Tibial nerve (tissue), 4 donors: ENCODE data around the gene ZBED6. TPM values are rescaled to one million over a fixed set of nuclear protein-coding genes. Genes with fewer than 3 reads are reported as not detected.

ENCODE experiments used
- DNase-seq, 2 donors: peaks; one replicate each; pipeline ENCODE4 v3.0.0-alpha.2; 2019; ENCODE audit warnings: low spot score in 2 of 2
- H3K27ac ChIP-seq, 4 donors: fragments of 200-600 bp; sonication (generic) in 3 of 4; one replicate each; pipeline ENCODE4 v1.5.1; 2017 to 2019; ENCODE audit warnings: mild to moderate bottlenecking in 1 of 4
- H3K27me3 ChIP-seq, 2 donors: fragments of 200-600 bp; sonication (generic) in 1 of 2; one replicate each; pipeline versions ENCODE4 v1.5.1 to v1.6.0; 2017 to 2019
- H3K36me3 ChIP-seq, 3 donors: fragments of 200-600 bp; sonication (generic); one replicate each; pipeline ENCODE4 v1.5.1; 2018 to 2019
- H3K4me1 ChIP-seq, 4 donors: fragments of 200-600 bp; sonication (generic) in 3 of 4; one replicate each; pipeline ENCODE4 v1.5.1; 2017 to 2019
- H3K4me3 ChIP-seq, 4 donors: fragments of 200-600 bp; sonication (generic) in 3 of 4; one replicate each; pipeline ENCODE4 v1.5.1; 2017 to 2019; ENCODE audit warnings: mild to moderate bottlenecking in 1 of 4, moderate library complexity in 1 of 4
- H3K9me3 ChIP-seq, 4 donors: fragments of 200-600 bp; sonication (generic) in 3 of 4; one replicate each; pipeline ENCODE4 v1.5.1; 2017 to 2019
- EP300 ChIP-seq, 2 donors: sonication (generic); formaldehyde crosslinking; IDR thresholded peaks; one replicate each; pipeline ENCODE4 v1.6.1; 2017; ENCODE audit warnings: antibody characterized with exemption in 2 of 2, mild to moderate bottlenecking in 1 of 2
- POLR2A ChIP-seq, 2 donors: fragments of 450-650 bp; IDR thresholded peaks; one replicate each; pipeline ENCODE4 v1.6.1; 2017; ENCODE audit warnings: antibody characterized with exemption in 2 of 2, mild to moderate bottlenecking in 2 of 2, moderate library complexity in 2 of 2
- WGBS, 2 donors: methylation state at CpG; one replicate each; pipeline ENCODE4 v1.1.5; 2018; 5-methylcytosine and 5-hydroxymethylcytosine counted together
- total RNA-seq, 4 donors: library from RNA; depleted of rRNA; stranded (reverse); fragments of >200 nt; gene quantifications; one replicate each; pipeline ENCODE4 v1.1.0, GENCODE V29; 2016
- TF ChIP-seq, protein P1 (sequence below), 5 experiments: fragments of 200-600 bp in 3 of 5; fragments of 450-650 bp in 2 of 5; sonication (generic) in 3 of 5; IDR thresholded peaks; one replicate each; pipeline ENCODE4 v1.5.1; 2016 to 2019; ENCODE audit warnings: antibody characterized with exemption in 5 of 5, mild to moderate bottlenecking in 3 of 5, moderate library complexity in 2 of 5

The ZBED6 gene
- total RNA-seq, 4 donors from 2014 or later, result 21.4 to 31.4 (median 24.7) TPM

GRCh38 chr1:203765029-203765837, 30.2 kb upstream of the ZBED6 start, which contains the start of gene LAX1:
Gene LAX1, plus strand, starts transcription at chr1:203765183. Its CDS starts 383 bp downstream, at chr1:203765566.
- 71 to 77% methylated on average over 16 of the region's 16 CpGs for WGBS, 2 donors
- Histone ChIP-seq H3K36me3 (no peaks in the 10 kb centered on the region), H3K27ac (peak within 1 kb of the TSS in 1 of 4 donors; percentile 75), H3K27me3 (no peaks in the 10 kb centered on the region), H3K9me3 (no peaks in the 10 kb centered on the region), H3K4me1 (peaks cover 0 to 8% (median 0%) of the 10 kb centered on the region in 4 donors), H3K4me3 (peak within 1 kb of the TSS in 2 of 4 donors; percentile 0 to 34)
- TF ChIP-seq EP300 (IDR thresholded peaks at IDR 0.05), result no peak
- TF ChIP-seq, protein P1, sequence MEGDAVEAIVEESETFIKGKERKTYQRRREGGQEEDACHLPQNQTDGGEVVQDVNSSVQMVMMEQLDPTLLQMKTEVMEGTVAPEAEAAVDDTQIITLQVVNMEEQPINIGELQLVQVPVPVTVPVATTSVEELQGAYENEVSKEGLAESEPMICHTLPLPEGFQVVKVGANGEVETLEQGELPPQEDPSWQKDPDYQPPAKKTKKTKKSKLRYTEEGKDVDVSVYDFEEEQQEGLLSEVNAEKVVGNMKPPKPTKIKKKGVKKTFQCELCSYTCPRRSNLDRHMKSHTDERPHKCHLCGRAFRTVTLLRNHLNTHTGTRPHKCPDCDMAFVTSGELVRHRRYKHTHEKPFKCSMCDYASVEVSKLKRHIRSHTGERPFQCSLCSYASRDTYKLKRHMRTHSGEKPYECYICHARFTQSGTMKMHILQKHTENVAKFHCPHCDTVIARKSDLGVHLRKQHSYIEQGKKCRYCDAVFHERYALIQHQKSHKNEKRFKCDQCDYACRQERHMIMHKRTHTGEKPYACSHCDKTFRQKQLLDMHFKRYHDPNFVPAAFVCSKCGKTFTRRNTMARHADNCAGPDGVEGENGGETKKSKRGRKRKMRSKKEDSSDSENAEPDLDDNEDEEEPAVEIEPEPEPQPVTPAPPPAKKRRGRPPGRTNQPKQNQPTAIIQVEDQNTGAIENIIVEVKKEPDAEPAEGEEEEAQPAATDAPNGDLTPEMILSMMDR (IDR thresholded peaks at IDR 0.05), result no peak
- TF ChIP-seq POLR2A (IDR thresholded peaks at IDR 0.05), result no peak
- DNase-seq, result no peak

GRCh38 chr1:203768256-203768655, 27.2 kb upstream of the ZBED6 start:
- Histone ChIP-seq H3K4me1 (peaks cover 0 to 8% (median 0%) of the 10 kb centered on the region in 4 donors), H3K4me3 (no peak overlapping the region), H3K27ac (no peak overlapping the region), H3K36me3 (no peaks in the 10 kb centered on the region), H3K27me3 (no peaks in the 10 kb centered on the region), H3K9me3 (no peaks in the 10 kb centered on the region)
- TF ChIP-seq, protein P1 (IDR thresholded peaks at IDR 0.05), result no peak
- TF ChIP-seq POLR2A (IDR thresholded peaks at IDR 0.05) (no peak), EP300 (IDR thresholded peaks at IDR 0.05) (no peak)
- no peak for DNase-seq
- WGBS, 2 donors, result 82 to 83% methylated on average over 6 of the region's 6 CpGs

- Histone ChIP-seq H3K4me3 (peak overlapping the region in 1 of 4 donors; percentile 15), H3K36me3 (no peaks in the 10 kb centered on the region), H3K4me1 (peaks cover 0 to 8% (median 0%) of the 10 kb centered on the region in 4 donors), H3K9me3 (no peaks in the 10 kb centered on the region), H3K27me3 (no peaks in the 10 kb centered on the region), H3K27ac (peak overlapping the region in 1 of 4 donors; percentile 50)
- TF ChIP-seq EP300 (IDR thresholded peaks at IDR 0.05), result peak in 1 of 2 donors; percentile 60
- no peak for TF ChIP-seq POLR2A (IDR thresholded peaks at IDR 0.05)
- peak; percentile 35 to 58 for DNase-seq
- 38 to 44% methylated on average over 14 to 15 of the region's 15 CpGs for WGBS, 2 donors
Observed at GRCh38 chr1:203769505-203770343, 25.7 kb upstream of the ZBED6 start.

- DNase-seq, result no peak
- WGBS, 2 donors, result 74 to 82% methylated on average over 7 of the region's 7 CpGs
- Histone ChIP-seq H3K4me3 (no peak overlapping the region), H3K9me3 (no peaks in the 10 kb centered on the region), H3K27ac (no peak overlapping the region), H3K36me3 (no peaks in the 10 kb centered on the region), H3K4me1 (peaks cover 0 to 8% (median 0%) of the 10 kb centered on the region in 4 donors), H3K27me3 (no peaks in the 10 kb centered on the region)
- no peak for TF ChIP-seq POLR2A (IDR thresholded peaks at IDR 0.05)
- no peak for TF ChIP-seq EP300 (IDR thresholded peaks at IDR 0.05)
- TF ChIP-seq, protein P1 (IDR thresholded peaks at IDR 0.05), result no peak
Observed at GRCh38 chr1:203771901-203772301, 23.5 kb upstream of the ZBED6 start.

- TF ChIP-seq, protein P1 (IDR thresholded peaks at IDR 0.05), result no peak
- TF ChIP-seq EP300 (IDR thresholded peaks at IDR 0.05) (no peak), POLR2A (IDR thresholded peaks at IDR 0.05) (no peak)
- 84 to 95% methylated on average over 1 of the region's 1 CpG for WGBS, 2 donors
Observed at GRCh38 chr1:203772836-203773235, 22.6 kb upstream of the ZBED6 start.

More at GRCh38 chr1:203772836-203773235, 22.6 kb upstream of the ZBED6 start:
- H3K27ac ChIP-seq, result no peak overlapping the region
- no peak for DNase-seq
- H3K4me3 ChIP-seq, result no peak overlapping the region
- no peaks in the 10 kb centered on the region for H3K36me3 ChIP-seq
- no peaks in the 10 kb centered on the region for H3K9me3 ChIP-seq
- H3K27me3 ChIP-seq, result no peaks in the 10 kb centered on the region
- H3K4me1 ChIP-seq, result peaks cover 0 to 8% (median 0%) of the 10 kb centered on the region in 4 donors
